MM.1S (cell line): ENCODE measurements around the gene CCDC8.

Experiments
- DNase-seq: peaks from one replicate; pipeline ENCODE4 v3.0.0-alpha.2; 2015
- H2AFZ ChIP-seq: fragments of 300-600 bp; sonication (generic); 2 replicates; pipeline ENCODE4 v1.6.0; 2016; ENCODE audit warnings: antibody characterized with exemption, low read length
- H3F3A ChIP-seq: fragments of 300-600 bp; sonication (generic); 2 replicates; pipeline ENCODE4 v1.6.1; 2016; ENCODE audit warnings: mild to moderate bottlenecking, antibody characterized with exemption, low read length, moderate library complexity, mixed read lengths; ENCODE audit not compliant: insufficient read depth
- H3K27ac ChIP-seq: fragments of 300-600 bp; sonication (generic); 2 replicates; pipeline ENCODE4 v1.5.1; 2016; ENCODE audit warnings: mild to moderate bottlenecking, low read length
- H3K27me3 ChIP-seq: fragments of 300-600 bp; sonication (generic); replicated peaks from 2 replicates; pipeline ENCODE4 v1.6.0; 2016; ENCODE audit warnings: low read length; ENCODE audit not compliant: insufficient read depth
- H3K36me3 ChIP-seq: fragments of 300-600 bp; sonication (generic); replicated peaks from 2 replicates; pipeline ENCODE4 v1.6.1; 2016; ENCODE audit warnings: mild to moderate bottlenecking, low read length, mixed read lengths; ENCODE audit not compliant: insufficient read depth
- H3K4me1 ChIP-seq: fragments of 300-600 bp; sonication (generic); 2 replicates; pipeline ENCODE4 v1.6.1; 2016; ENCODE audit warnings: low read length, mixed read lengths
- H3K4me2 ChIP-seq: fragments of 300-600 bp; sonication (generic); 2 replicates; pipeline ENCODE4 v1.6.0; 2016; ENCODE audit warnings: low read depth, low read length
- H3K4me3 ChIP-seq: fragments of 300-600 bp; sonication (generic); 2 replicates; pipeline ENCODE4 v1.5.1; 2016; ENCODE audit warnings: low read length, mixed read lengths
- H3K79me2 ChIP-seq: fragments of 300-600 bp; sonication (generic); 2 replicates; pipeline ENCODE4 v1.6.1; 2016; ENCODE audit warnings: mixed run types, low read length, mixed read lengths
- H3K9ac ChIP-seq: fragments of 300-600 bp; sonication (generic); 2 replicates; pipeline ENCODE4 v1.6.1; 2016; ENCODE audit warnings: low read length, mixed read lengths
- H3K9me2 ChIP-seq: fragments of 300-600 bp; sonication (generic); replicated peaks from 2 replicates; pipeline ENCODE4 v1.6.1; 2016; ENCODE audit warnings: mild to moderate bottlenecking, low read length, mixed read lengths; ENCODE audit not compliant: insufficient read depth
- H3K9me3 ChIP-seq: fragments of 300-600 bp; sonication (generic); replicated peaks from 2 replicates; pipeline ENCODE4 v1.6.1; 2016; ENCODE audit warnings: mild to moderate bottlenecking, low read length, mixed read lengths; ENCODE audit not compliant: insufficient read depth
- H4K20me1 ChIP-seq: fragments of 300-600 bp; sonication (generic); 2 replicates; pipeline ENCODE4 v1.6.1; 2016; ENCODE audit warnings: mild to moderate bottlenecking, low read length, moderate library complexity, mixed read lengths; ENCODE audit not compliant: insufficient read depth
- EZH2 ChIP-seq: fragments of 300-600 bp; sonication (generic); optimal IDR thresholded peaks from 2 replicates; pipeline ENCODE3; 2017; ENCODE audit warnings: low read depth, mild to moderate bottlenecking, antibody characterized with exemption, low read length, mixed read lengths
- EZH2phosphoT487 ChIP-seq: fragments of 300-600 bp; sonication (generic); IDR thresholded peaks from 2 replicates; pipeline ENCODE4 v1.6.1; 2018; ENCODE audit warnings: antibody characterized with exemption, low read length
- TF ChIP-seq, protein P1 (sequence below): fragments of 300-600 bp; sonication (generic); IDR thresholded peaks from 2 replicates; pipeline ENCODE4 v1.5.1; 2016; ENCODE audit warnings: antibody characterized with exemption, low read length, mixed read lengths

The CCDC8 gene

DNA sequence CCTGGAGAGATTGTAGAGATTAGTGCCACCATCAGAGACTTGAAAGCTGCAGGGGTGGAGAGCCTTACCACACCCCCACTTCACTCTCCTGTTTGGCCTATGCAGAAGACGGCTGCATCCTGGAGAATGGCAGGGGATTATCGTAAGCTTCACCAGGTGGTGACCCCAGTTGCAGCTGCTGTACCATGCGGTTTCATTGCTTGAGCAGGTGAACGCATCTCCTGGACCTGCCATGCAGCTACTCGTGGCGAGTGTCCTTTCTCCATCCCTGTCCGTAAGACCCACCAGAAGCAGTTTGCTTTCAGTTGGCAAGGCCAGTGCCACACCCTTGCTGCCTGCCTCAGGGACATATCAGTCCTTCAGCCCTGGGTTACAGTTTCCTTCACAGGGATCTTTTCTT, 45.2 kb downstream of the CCDC8 start:
- DNase-seq = no peak
- Histone ChIP-seq H3K4me2 (no peak overlapping the region), H3K79me2 (peaks cover 83% of the 10 kb centered on the region), H3K9ac (no peak overlapping the region), H3K4me1 (no peaks in the 10 kb centered on the region), H3K27ac (no peak overlapping the region), H3K36me3 (0 out of 2 replicates have a peak, but pooled peaks cover 2% of the 10 kb centered on the region), H4K20me1 (no peaks in the 10 kb centered on the region), H3K27me3 (no peaks in the 10 kb centered on the region), H3K9me2 (no peaks in the 10 kb centered on the region), H3K4me3 (no peak overlapping the region), H3F3A (no peaks in the 10 kb centered on the region), H3K9me3 (no peaks in the 10 kb centered on the region), H2AFZ (no peak overlapping the region)
- TF ChIP-seq, protein P1, sequence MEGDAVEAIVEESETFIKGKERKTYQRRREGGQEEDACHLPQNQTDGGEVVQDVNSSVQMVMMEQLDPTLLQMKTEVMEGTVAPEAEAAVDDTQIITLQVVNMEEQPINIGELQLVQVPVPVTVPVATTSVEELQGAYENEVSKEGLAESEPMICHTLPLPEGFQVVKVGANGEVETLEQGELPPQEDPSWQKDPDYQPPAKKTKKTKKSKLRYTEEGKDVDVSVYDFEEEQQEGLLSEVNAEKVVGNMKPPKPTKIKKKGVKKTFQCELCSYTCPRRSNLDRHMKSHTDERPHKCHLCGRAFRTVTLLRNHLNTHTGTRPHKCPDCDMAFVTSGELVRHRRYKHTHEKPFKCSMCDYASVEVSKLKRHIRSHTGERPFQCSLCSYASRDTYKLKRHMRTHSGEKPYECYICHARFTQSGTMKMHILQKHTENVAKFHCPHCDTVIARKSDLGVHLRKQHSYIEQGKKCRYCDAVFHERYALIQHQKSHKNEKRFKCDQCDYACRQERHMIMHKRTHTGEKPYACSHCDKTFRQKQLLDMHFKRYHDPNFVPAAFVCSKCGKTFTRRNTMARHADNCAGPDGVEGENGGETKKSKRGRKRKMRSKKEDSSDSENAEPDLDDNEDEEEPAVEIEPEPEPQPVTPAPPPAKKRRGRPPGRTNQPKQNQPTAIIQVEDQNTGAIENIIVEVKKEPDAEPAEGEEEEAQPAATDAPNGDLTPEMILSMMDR = no peak
- TF ChIP-seq EZH2phosphoT487 = no peak
- no peak for TF ChIP-seq EZH2

DNA sequence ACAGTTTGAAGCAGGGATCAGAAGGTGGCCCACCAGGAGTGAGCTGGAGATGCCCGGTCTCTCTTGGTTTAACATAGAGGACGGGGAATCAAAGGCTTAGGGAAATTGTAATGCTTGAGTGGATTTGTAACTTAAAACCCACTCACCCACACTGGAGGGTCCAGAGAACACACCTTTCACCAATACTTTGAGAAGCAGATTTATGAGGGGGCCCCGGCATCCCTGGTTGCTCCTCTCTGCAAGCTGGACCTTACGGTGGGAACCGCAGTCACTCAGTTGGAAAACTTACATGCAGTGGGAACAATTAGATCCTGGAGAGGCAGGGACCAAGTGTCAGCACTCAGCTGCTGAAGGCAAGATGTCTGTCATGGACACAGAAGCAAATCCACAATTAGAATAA, 45.9 kb downstream of the CCDC8 start:
- H3K27me3 ChIP-seq = no peaks in the 10 kb centered on the region
- no peaks in the 10 kb centered on the region for H3K9me2 ChIP-seq
- 0 out of 2 replicates have a peak, but pooled peaks cover 2% of the 10 kb centered on the region for H3K36me3 ChIP-seq
- H3K4me3 ChIP-seq = no peak overlapping the region
- H3K27ac ChIP-seq = no peak overlapping the region
- TF ChIP-seq EZH2phosphoT487 (no peak), EZH2 (no peak)
- TF ChIP-seq, protein P1 = no peak
- DNase-seq = no peak
- no peaks in the 10 kb centered on the region for H3K9me3 ChIP-seq
- H3K4me2 ChIP-seq = no peak overlapping the region
- H3K9ac ChIP-seq = no peak overlapping the region
- no peaks in the 10 kb centered on the region for H3F3A ChIP-seq
- H4K20me1 ChIP-seq = no peaks in the 10 kb centered on the region
- peaks cover 76% of the 10 kb centered on the region for H3K79me2 ChIP-seq
- no peak overlapping the region for H2AFZ ChIP-seq
- no peaks in the 10 kb centered on the region for H3K4me1 ChIP-seq

DNA sequence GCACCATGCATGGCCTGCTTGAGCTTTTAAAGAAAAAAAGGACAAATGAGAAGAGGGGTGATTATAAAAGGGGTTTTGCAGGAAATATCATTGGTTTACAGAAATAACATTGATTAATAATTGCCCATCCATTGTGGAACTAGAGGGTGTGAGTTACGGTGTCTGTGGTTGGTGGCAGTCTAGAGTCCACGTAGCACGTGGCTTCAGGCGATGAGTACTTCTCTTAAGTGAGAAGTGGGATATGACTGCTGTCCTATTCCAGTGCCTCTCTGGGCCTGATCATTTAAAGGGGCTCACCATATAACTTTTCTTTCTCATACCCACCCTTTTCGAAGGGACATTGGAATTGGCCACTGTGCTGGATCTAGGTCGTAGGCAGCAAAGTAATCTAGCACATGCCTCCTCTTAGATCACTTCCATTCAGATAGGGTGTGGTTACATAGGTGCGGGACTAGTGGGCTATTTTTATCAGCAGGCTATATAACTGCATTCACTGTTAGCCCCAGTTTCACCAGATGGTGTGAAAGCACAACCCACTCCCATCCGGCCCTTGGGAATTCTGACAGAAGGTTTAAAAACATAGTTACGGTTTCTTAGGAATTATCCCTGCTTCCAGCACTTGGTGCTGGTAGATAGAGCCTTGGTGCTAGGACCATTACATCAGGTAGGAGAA, 46.6 kb downstream of the CCDC8 start:
- no peaks in the 10 kb centered on the region for H3K27me3 ChIP-seq
- no peak overlapping the region for H3K4me3 ChIP-seq
- no peak overlapping the region for H3K27ac ChIP-seq
- H3K79me2 ChIP-seq = peaks cover 75% of the 10 kb centered on the region
- no peak for TF ChIP-seq EZH2
- no peak for TF ChIP-seq EZH2phosphoT487
- TF ChIP-seq, protein P1 = no peak
- no peaks in the 10 kb centered on the region for H3F3A ChIP-seq
- 0 out of 2 replicates have a peak, but pooled peaks cover 4% of the 10 kb centered on the region for H4K20me1 ChIP-seq
- H2AFZ ChIP-seq = no peak overlapping the region
- 0 out of 2 replicates have a peak, but pooled peaks cover 2% of the 10 kb centered on the region for H3K36me3 ChIP-seq
- no peaks in the 10 kb centered on the region for H3K4me1 ChIP-seq
- H3K9me2 ChIP-seq = no peaks in the 10 kb centered on the region
- no peak overlapping the region for H3K4me2 ChIP-seq
- DNase-seq = no peak
- H3K9ac ChIP-seq = no peak overlapping the region
- no peaks in the 10 kb centered on the region for H3K9me3 ChIP-seq
